Neuronal stem cell (in vitro differentiated cells): ENCODE data around the gene CNDP2.

Source experiments
- DNase-seq: peaks from one replicate; pipeline ENCODE4 v3.0.0-alpha.2; 2013; ENCODE audit warnings: low spot score
- H2AFZ ChIP-seq: one replicate; pipeline ENCODE4 v1.6.1; 2013; ENCODE audit warnings: mild to moderate bottlenecking, low read length, inconsistent platforms
- H2AK5ac ChIP-seq: 2 replicates; pipeline ENCODE4 v1.6.1; 2013; ENCODE audit warnings: low read depth, mild to moderate bottlenecking, inconsistent platforms, low read length, moderate library complexity, mixed read lengths
- H2BK120ac ChIP-seq: 2 replicates; pipeline ENCODE4 v1.6.1; 2013; ENCODE audit warnings: low read depth, mild to moderate bottlenecking, inconsistent platforms, low read length, moderate library complexity, mixed read lengths
- H2BK12ac ChIP-seq: one replicate; pipeline ENCODE4 v1.6.1; 2013; ENCODE audit warnings: low read length, inconsistent platforms
- H2BK15ac ChIP-seq: 2 replicates; pipeline ENCODE4 v1.6.1; 2013; ENCODE audit warnings: mild to moderate bottlenecking, low read length, inconsistent platforms, mixed read lengths
- H2BK5ac ChIP-seq: one replicate; pipeline ENCODE4 v1.6.1; 2013; ENCODE audit warnings: inconsistent platforms, mild to moderate bottlenecking, low read length, moderate library complexity
- H3K14ac ChIP-seq: one replicate; pipeline ENCODE4 v1.6.1; 2013; ENCODE audit warnings: low read length, inconsistent platforms
- H3K18ac ChIP-seq: 2 replicates; pipeline ENCODE4 v1.6.1; 2013; ENCODE audit warnings: low read length, inconsistent platforms
- H3K23ac ChIP-seq: 2 replicates; pipeline ENCODE4 v1.6.1; 2013; ENCODE audit warnings: low read depth, mild to moderate bottlenecking, mixed read lengths, low read length, inconsistent platforms; ENCODE audit not compliant: poor library complexity
- H3K27ac ChIP-seq: replicated peaks from 3 replicates; pipeline ENCODE4 v1.5.1; 2013; ENCODE audit warnings: low read length, inconsistent platforms
- H3K27me3 ChIP-seq, 3 experiments: 2 replicates each; pipeline ENCODE4 v1.6.1; 2013; ENCODE audit warnings: low read length in 3 of 3, mild to moderate bottlenecking in 2 of 3, inconsistent platforms in 1 of 3, low read depth in 1 of 3, mixed read lengths in 1 of 3, moderate library complexity in 1 of 3; ENCODE audit not compliant: control insufficient read depth in 3 of 3, insufficient read depth in 3 of 3
- H3K36me3 ChIP-seq, 2 donors: replicated peaks in 1 of 2; 2 replicates each; pipeline ENCODE4 v1.6.1; 2013; ENCODE audit warnings: low read length in 2 of 2; ENCODE audit not compliant: control insufficient read depth in 2 of 2, insufficient read depth in 2 of 2
- H3K4ac ChIP-seq: 2 replicates; pipeline ENCODE4 v1.6.1; 2013; ENCODE audit warnings: inconsistent platforms, mild to moderate bottlenecking, low read length, moderate library complexity
- H3K4me1 ChIP-seq, 2 donors: 1 replicate in 1 of 2; 2 replicates in 1 of 2; pipeline ENCODE4 v1.6.1; 2013; ENCODE audit warnings: low read length in 2 of 2, low read depth in 1 of 2; ENCODE audit not compliant: control insufficient read depth in 2 of 2, insufficient read depth in 1 of 2
- H3K4me2 ChIP-seq: one replicate; pipeline ENCODE4 v1.6.1; 2013; ENCODE audit warnings: mild to moderate bottlenecking, low read length, inconsistent platforms; ENCODE audit not compliant: insufficient read depth, poor library complexity, severe bottlenecking
- H3K4me3 ChIP-seq, 2 donors: 2 replicates each; pipeline ENCODE4 v1.5.1; 2013; ENCODE audit warnings: low read length in 2 of 2, mild to moderate bottlenecking in 2 of 2, inconsistent platforms in 1 of 2, moderate library complexity in 1 of 2
- H3K79me1 ChIP-seq: one replicate; pipeline ENCODE4 v1.6.1; 2013; ENCODE audit warnings: low read depth, mild to moderate bottlenecking, inconsistent platforms, low read length, moderate library complexity
- H3K9ac ChIP-seq: one replicate; pipeline ENCODE4 v1.6.1; 2013; ENCODE audit warnings: mild to moderate bottlenecking, low read depth, low read length, inconsistent platforms; ENCODE audit not compliant: poor library complexity
- H3K9me3 ChIP-seq, 2 donors: replicated peaks in 1 of 2; 2 replicates each; pipeline versions ENCODE3 to v1.6.1; 2013; ENCODE audit warnings: low read length in 2 of 2, mild to moderate bottlenecking in 2 of 2, inconsistent platforms in 1 of 2, low read depth in 1 of 2, mixed read lengths in 1 of 2, moderate library complexity in 1 of 2; ENCODE audit not compliant: control insufficient read depth in 2 of 2, insufficient read depth in 1 of 2
- H4K8ac ChIP-seq: one replicate; pipeline ENCODE4 v1.6.1; 2013; ENCODE audit warnings: low read depth, mild to moderate bottlenecking, inconsistent platforms, low read length, moderate library complexity
- H4K91ac ChIP-seq: one replicate; pipeline ENCODE4 v1.6.1; 2013; ENCODE audit warnings: low read length, low read depth, mild to moderate bottlenecking, inconsistent platforms; ENCODE audit not compliant: poor library complexity
- WGBS, 2 donors: extraction: QIAGEN DNeasy Blood & Tissue Kit; methylation state at CpG; one replicate each; pipeline ENCODE4 v1.1.7; 2013; ENCODE audit warnings: missing lambda C conversion rate in 2 of 2, mixed read lengths in 1 of 2; ENCODE audit not compliant: insufficient read length in 2 of 2, insufficient replicate concordance in 1 of 2; ENCODE audit errors: extremely low coverage in 2 of 2; 5-methylcytosine and 5-hydroxymethylcytosine counted together

The CNDP2 gene

GRCh38 chr18:74513149-74513882 lies 17.2 kb downstream of the CNDP2 start:
- Histone ChIP-seq H4K8ac (no peak overlapping the region), H3K36me3 (peaks cover 74 to 92% of the 10 kb centered on the region in 2 donors), H2BK5ac (no peak overlapping the region), H3K27me3 (no peaks in the 10 kb centered on the region), H3K4me1 (no peaks in the 10 kb centered on the region), H2BK15ac (no peak overlapping the region), H2AFZ (no peak overlapping the region), H3K23ac (no peak overlapping the region), H3K4ac (no peak overlapping the region), H2BK120ac (no peak overlapping the region), H2BK12ac (no peak overlapping the region), H3K9me3 (no peaks in the 10 kb centered on the region), H3K4me3 (peak overlapping the region in 1 of 2 donors; percentile 10), H4K91ac (no peak overlapping the region), H3K4me2 (no peak overlapping the region), H3K18ac (no peak overlapping the region), H3K79me1 (peaks cover 2% of the 10 kb centered on the region), H2AK5ac (no peak overlapping the region), H3K9ac (peak overlapping the region; percentile 13), H3K27ac (no peak overlapping the region), H3K14ac (no peak overlapping the region)
- WGBS, 2 donors: no CpG with 5 or more reads among the region's 27 CpGs
- no peak for DNase-seq

GRCh38 chr18:74513883-74514205 lies 17.7 kb downstream of the CNDP2 start:
- Histone ChIP-seq H2BK15ac (no peak overlapping the region), H3K79me1 (peaks cover 2% of the 10 kb centered on the region), H3K4me2 (no peak overlapping the region), H2BK5ac (no peak overlapping the region), H3K9me3 (no peaks in the 10 kb centered on the region), H3K27ac (no peak overlapping the region), H3K18ac (no peak overlapping the region), H3K4me1 (no peaks in the 10 kb centered on the region), H3K27me3 (no peaks in the 10 kb centered on the region), H2BK120ac (no peak overlapping the region), H2BK12ac (no peak overlapping the region), H2AK5ac (no peak overlapping the region), H3K4ac (no peak overlapping the region), H3K4me3 (no peak overlapping the region), H4K8ac (no peak overlapping the region), H3K36me3 (peaks cover 76 to 92% of the 10 kb centered on the region in 2 donors), H3K9ac (no peak overlapping the region), H3K14ac (no peak overlapping the region), H2AFZ (no peak overlapping the region), H3K23ac (no peak overlapping the region), H4K91ac (no peak overlapping the region)
- no peak for DNase-seq
- no CpG with 5 or more reads among the region's 8 CpGs for whole genome bisulfite sequencing, 2 donors

GRCh38 chr18:74514860-74515495 lies 18.8 kb downstream of the CNDP2 start:
- Histone ChIP-seq H3K36me3 (peaks cover 79 to 92% of the 10 kb centered on the region in 2 donors), H3K4ac (no peak overlapping the region), H2BK120ac (no peak overlapping the region), H4K8ac (no peak overlapping the region), H3K4me2 (no peak overlapping the region), H4K91ac (no peak overlapping the region), H3K79me1 (peaks cover 2% of the 10 kb centered on the region), H2AFZ (no peak overlapping the region), H3K18ac (no peak overlapping the region), H3K23ac (peak overlapping the region; percentile 20), H3K9ac (no peak overlapping the region), H2BK15ac (no peak overlapping the region), H3K27me3 (no peaks in the 10 kb centered on the region), H3K4me1 (no peaks in the 10 kb centered on the region), H2BK5ac (no peak overlapping the region), H2BK12ac (no peak overlapping the region), H2AK5ac (no peak overlapping the region), H3K9me3 (peaks cover 0 to under 1% of the 10 kb centered on the region in 2 donors), H3K4me3 (no peak overlapping the region), H3K27ac (no peak overlapping the region), H3K14ac (no peak overlapping the region)
- DNase-seq: no peak
- no CpG with 5 or more reads among the region's 18 CpGs for WGBS, 2 donors

GRCh38 chr18:74515620-74516231 lies 19.6 kb downstream of the CNDP2 start:
- no peak overlapping the region for H4K8ac ChIP-seq
- no peak for DNase-seq
- peaks cover 3 to 4% of the 10 kb centered on the region in 2 donors for H3K9me3 ChIP-seq
- H3K4me1 ChIP-seq: no peaks in the 10 kb centered on the region
- H3K27me3 ChIP-seq: no peaks in the 10 kb centered on the region
- H3K23ac ChIP-seq: peak overlapping the region; percentile 19
- peaks cover 79 to 92% of the 10 kb centered on the region in 2 donors for H3K36me3 ChIP-seq
- no peak overlapping the region for H3K4ac ChIP-seq
- no peak overlapping the region for H2AK5ac ChIP-seq
- H2BK15ac ChIP-seq: no peak overlapping the region
- H3K79me1 ChIP-seq: peaks cover 2% of the 10 kb centered on the region
- H2BK12ac ChIP-seq: no peak overlapping the region
- H3K27ac ChIP-seq: no peak overlapping the region
- H2AFZ ChIP-seq: no peak overlapping the region
- no peak overlapping the region for H2BK120ac ChIP-seq
- H3K14ac ChIP-seq: no peak overlapping the region
- H3K9ac ChIP-seq: peak overlapping the region; percentile 46
- H3K4me2 ChIP-seq: no peak overlapping the region
- no peak overlapping the region for H3K4me3 ChIP-seq
- no CpG with 5 or more reads among the region's 13 CpGs for WGBS, 2 donors
- no peak overlapping the region for H2BK5ac ChIP-seq
- no peak overlapping the region for H4K91ac ChIP-seq
- no peak overlapping the region for H3K18ac ChIP-seq
